GM08714 (cell line): ENCODE data around the gene PDGFA.

Experiments
- H3K4me3 ChIP-seq: fragments of 200-500 bp; sonication (Bioruptor generic); 2 replicates; pipeline ENCODE4 v1.5.1; 2014; ENCODE audit warnings: mild to moderate bottlenecking, low read length, inconsistent platforms
- ZNF274 ChIP-seq: IDR thresholded peaks from 2 replicates; pipeline ENCODE4 v1.6.1; 2012; ENCODE audit warnings: mild to moderate bottlenecking, low read depth, low read length

The PDGFA gene

GRCh38 chr7:471191-471865 lies 48.3 kb downstream of the PDGFA start:
- no peak overlapping the region for H3K4me3 ChIP-seq
- TF ChIP-seq ZNF274 = no peak

GRCh38 chr7:469563-469961 lies 50.1 kb downstream of the PDGFA start:
- H3K4me3 ChIP-seq = no peak overlapping the region
- no peak for TF ChIP-seq ZNF274

GRCh38 chr7:468681-469562 lies 50.7 kb downstream of the PDGFA start:
- no peak for TF ChIP-seq ZNF274
- H3K4me3 ChIP-seq = no peak overlapping the region

- no peak overlapping the region for H3K4me3 ChIP-seq
- no peak for TF ChIP-seq ZNF274
These were observed 51.6 kb downstream of the PDGFA start for GRCh38 chr7:467856-468545.

- H3K4me3 ChIP-seq = no peak overlapping the region
- TF ChIP-seq ZNF274 = no peak
These were observed 52.2 kb downstream of the PDGFA start for GRCh38 chr7:467393-467828.

- H3K4me3 ChIP-seq = no peak overlapping the region
- TF ChIP-seq ZNF274 = no peak
These were observed 53.0 kb downstream of the PDGFA start for GRCh38 chr7:466465-467191.

GRCh38 chr7:465710-466400 lies 53.8 kb downstream of the PDGFA start:
- H3K4me3 ChIP-seq = no peak overlapping the region
- TF ChIP-seq ZNF274 = no peak

GRCh38 chr7:464454-465401 lies 54.9 kb downstream of the PDGFA start:
- H3K4me3 ChIP-seq = no peak overlapping the region
- TF ChIP-seq ZNF274 = no peak

GRCh38 chr7:463817-464453 lies 55.7 kb downstream of the PDGFA start:
- no peak overlapping the region for H3K4me3 ChIP-seq
- no peak for TF ChIP-seq ZNF274

GRCh38 chr7:463362-463781 lies 56.3 kb downstream of the PDGFA start:
- no peak for TF ChIP-seq ZNF274

GRCh38 chr7:462173-463103 lies 57.2 kb downstream of the PDGFA start:
- no peak overlapping the region for H3K4me3 ChIP-seq
- no peak for TF ChIP-seq ZNF274

More at GRCh38 chr7:463362-463781, 56.3 kb downstream of the PDGFA start:
- H3K4me3 ChIP-seq = no peak overlapping the region
